IMR-90 (cell line): ENCODE results near the gene PCBP3. TPM values are rescaled to one million over a fixed set of nuclear protein-coding genes. Genes with fewer than 3 reads are reported as not detected.

Experiments used
- ATAC-seq: fragments of 200-7000 bp; cut with Tn5 transposase; 2 replicates; pipeline ENCODE4 v1.9.1; 2020; ENCODE audit warnings: low read depth, mild to moderate bottlenecking, moderate library complexity
- BruUV-seq: library from RNA; stranded (reverse); fragments of 400-500 nt; replicated peaks from 2 replicates; lab custom pipeline; 2021; lab: Mats Ljungman, UMichigan
- CTCF ChIA-PET: fragments of 300-600 bp; formaldehyde crosslinking; extraction: SDS; loops from one replicate; lab custom pipeline; 2021; ENCODE audit warnings: antibody characterized with exemption; lab: Yijun Ruan, JAX
- POLR2A ChIA-PET: fragments of 300-600 bp; sonication (Branson Sonifier 250); formaldehyde crosslinking; loops from one replicate; lab custom pipeline; 2022; ENCODE audit warnings: antibody characterized with exemption; ENCODE audit not compliant: unreplicated experiment; lab: Charles Lee
- DNase-seq: peaks from one replicate; pipeline ENCODE4 v3.0.0; 2013
- H2AFZ ChIP-seq: replicated peaks from 2 replicates; pipeline ENCODE3; 2013; ENCODE audit warnings: low read length, mild to moderate bottlenecking; ENCODE audit not compliant: poor library complexity
- H2AK5ac ChIP-seq: 2 replicates; pipeline ENCODE4 v1.6.1; 2013; ENCODE audit warnings: low read depth, low read length, inconsistent platforms
- H2AK9ac ChIP-seq: replicated peaks from 2 replicates; pipeline ENCODE3; 2013; ENCODE audit warnings: mild to moderate bottlenecking, low read depth, low read length, moderate library complexity; ENCODE audit not compliant: poor library complexity
- H2BK120ac ChIP-seq: 2 replicates; pipeline ENCODE4 v1.6.1; 2013; ENCODE audit warnings: low read depth, low read length, inconsistent platforms
- H2BK15ac ChIP-seq: 3 replicates; pipeline ENCODE4 v1.6.1; 2013; ENCODE audit warnings: low read depth, low read length, inconsistent platforms
- H2BK20ac ChIP-seq: 2 replicates; pipeline ENCODE4 v1.6.1; 2013; ENCODE audit warnings: low read depth, mild to moderate bottlenecking, inconsistent platforms, low read length, moderate library complexity
- H2BK5ac ChIP-seq: 2 replicates; pipeline ENCODE4 v1.6.1; 2013; ENCODE audit warnings: mild to moderate bottlenecking, low read depth, low read length, inconsistent platforms; ENCODE audit not compliant: poor library complexity, severe bottlenecking
- H3K14ac ChIP-seq: replicated peaks from 2 replicates; pipeline ENCODE4 v1.6.1; 2013; ENCODE audit warnings: low read depth, low read length, inconsistent platforms
- H3K18ac ChIP-seq: 2 replicates; pipeline ENCODE4 v1.6.1; 2013; ENCODE audit warnings: low read depth, low read length, control low read depth
- H3K23ac ChIP-seq: 2 replicates; pipeline ENCODE4 v1.6.1; 2013; ENCODE audit warnings: low read depth, low read length, inconsistent platforms
- H3K27ac ChIP-seq: 2 replicates; pipeline ENCODE4 v1.5.1; 2013; ENCODE audit warnings: mild to moderate bottlenecking, control low read depth, low read length; ENCODE audit not compliant: insufficient read depth
- H3K27me3 ChIP-seq: 2 replicates; pipeline ENCODE4 v1.6.1; 2013; ENCODE audit warnings: low read length; ENCODE audit not compliant: control insufficient read depth, insufficient read depth
- H3K36me3 ChIP-seq: 2 replicates; pipeline ENCODE4 v1.6.1; 2013; ENCODE audit warnings: low read length, mixed read lengths; ENCODE audit not compliant: control insufficient read depth, insufficient read depth
- H3K4ac ChIP-seq: 2 replicates; pipeline ENCODE4 v1.6.1; 2013; ENCODE audit warnings: low read depth, low read length, inconsistent platforms
- H3K4me1 ChIP-seq: 2 replicates; pipeline ENCODE4 v1.6.1; 2013; ENCODE audit warnings: low read length, mixed read lengths; ENCODE audit not compliant: control insufficient read depth, insufficient read depth
- H3K4me2 ChIP-seq: 2 replicates; pipeline ENCODE4 v1.6.1; 2013; ENCODE audit warnings: low read depth, mild to moderate bottlenecking, control low read depth, low read length, moderate library complexity
- H3K4me3 ChIP-seq: 2 replicates; pipeline ENCODE4 v1.5.1; 2013; ENCODE audit warnings: low read depth, mild to moderate bottlenecking, control low read depth, low read length, moderate library complexity; ENCODE audit not compliant: insufficient read depth
- H3K56ac ChIP-seq: 2 replicates; pipeline ENCODE4 v1.6.1; 2013; ENCODE audit warnings: low read length, inconsistent platforms; ENCODE audit not compliant: insufficient read depth; ENCODE audit errors: extremely low read depth
- H3K79me1 ChIP-seq, 2 experiments: 2 replicates each; pipeline ENCODE4 v1.6.1; 2013; ENCODE audit warnings: low read length in 2 of 2, inconsistent platforms in 1 of 2, low read depth in 1 of 2
- H3K9ac ChIP-seq: 2 replicates; pipeline ENCODE4 v1.6.1; 2013; ENCODE audit warnings: low read depth, low read length, control low read depth
- H3K9me1 ChIP-seq: 2 replicates; pipeline ENCODE4 v1.6.1; 2013; ENCODE audit warnings: low read length, inconsistent platforms; ENCODE audit not compliant: insufficient read depth
- H3K9me3 ChIP-seq: 2 replicates; pipeline ENCODE4 v1.6.1; 2013; ENCODE audit warnings: low read length; ENCODE audit not compliant: control insufficient read depth, insufficient read depth
- H4K20me1 ChIP-seq: 2 replicates; pipeline ENCODE4 v1.6.1; 2013; ENCODE audit warnings: low read length, inconsistent platforms; ENCODE audit not compliant: insufficient read depth
- H4K5ac ChIP-seq: 2 replicates; pipeline ENCODE4 v1.6.1; 2013; ENCODE audit warnings: mild to moderate bottlenecking, low read depth, low read length, control low read depth
- H4K8ac ChIP-seq, 2 experiments: 2 replicates each; pipeline ENCODE4 v1.6.1; 2013; ENCODE audit warnings: low read depth in 2 of 2, low read length in 2 of 2, control low read depth in 1 of 2, inconsistent platforms in 1 of 2
- H4K91ac ChIP-seq: 2 replicates; pipeline ENCODE4 v1.6.1; 2013; ENCODE audit warnings: low read depth, low read length, inconsistent platforms; ENCODE audit not compliant: insufficient read depth
- BHLHE40 ChIP-seq: fragments of 150-350 bp; IDR thresholded peaks from 2 replicates; pipeline ENCODE4 v1.6.1; 2016; ENCODE audit warnings: mild to moderate bottlenecking, low read depth, low read length
- CEBPB ChIP-seq: IDR thresholded peaks from 2 replicates; pipeline ENCODE4 v1.6.1; 2012; ENCODE audit warnings: low read depth, low read length, improper control_type of control experiment
- CHD1 ChIP-seq: IDR thresholded peaks from 2 replicates; pipeline ENCODE4 v1.6.1; 2012; ENCODE audit warnings: low read depth, low read length, improper control_type of control experiment
- CTCF ChIP-seq: conservative IDR thresholded peaks from 2 replicates; pipeline ENCODE4 v1.5.1; 2012; ENCODE audit warnings: mild to moderate bottlenecking, low read depth, low read length, improper control_type of control experiment
- FOS ChIP-seq: fragments of 150-350 bp; IDR thresholded peaks from 2 replicates; pipeline ENCODE4 v1.6.1; 2016; ENCODE audit warnings: low read depth, low read length
- MAFK ChIP-seq: IDR thresholded peaks from 2 replicates; pipeline ENCODE4 v1.6.1; 2012; ENCODE audit warnings: low read depth, low read length, improper control_type of control experiment
- MXI1 ChIP-seq: IDR thresholded peaks from 2 replicates; pipeline ENCODE4 v1.6.1; 2012; ENCODE audit warnings: low read depth, mild to moderate bottlenecking, low read length, moderate library complexity, borderline replicate concordance
- NFE2L2 ChIP-seq: fragments of 150-350 bp; IDR thresholded peaks from 2 replicates; pipeline ENCODE4 v1.6.1; 2016; ENCODE audit warnings: low read depth, mild to moderate bottlenecking, low read length
- RAD21 ChIP-seq: IDR thresholded peaks from 2 replicates; pipeline ENCODE4 v1.6.1; 2012; ENCODE audit warnings: low read length, improper control_type of control experiment
- RCOR1 ChIP-seq: IDR thresholded peaks from 2 replicates; pipeline ENCODE4 v1.6.1; 2012; ENCODE audit warnings: mild to moderate bottlenecking, low read length, improper control_type of control experiment; ENCODE audit not compliant: insufficient replicate concordance
- RFX5 ChIP-seq: IDR thresholded peaks from 2 replicates; pipeline ENCODE4 v1.8.0; 2012; ENCODE audit warnings: low read depth, mild to moderate bottlenecking, low read length, moderate library complexity
- SMC3 ChIP-seq: fragments of 150-350 bp; IDR thresholded peaks from 2 replicates; pipeline ENCODE4 v1.6.1; 2016; ENCODE audit warnings: low read depth, mild to moderate bottlenecking, antibody characterized with exemption, low read length, moderate library complexity
- USF2 ChIP-seq: fragments of 150-350 bp; IDR thresholded peaks from 2 replicates; pipeline ENCODE4 v1.6.1; 2017; ENCODE audit warnings: mild to moderate bottlenecking, antibody characterized with exemption, low read length, low read depth
- WGBS, 2 experiments: methylation state at CpG; one replicate each; pipeline versions ENCODE4 v1.1.5 to v1.1.7; 2013; ENCODE audit warnings: missing lambda C conversion rate in 2 of 2; ENCODE audit not compliant: insufficient read length in 1 of 2; ENCODE audit errors: extremely low coverage in 2 of 2; 5-methylcytosine and 5-hydroxymethylcytosine counted together
- dilution Hi-C: fragments of 300-500 bp; cut with HindIII; formaldehyde crosslinking; loops from one replicate; pipeline ENCODE4 v1.14.3; 2018; ENCODE audit warnings: low sequenced_read_pairs; ENCODE audit not compliant: unreplicated experiment
- in situ Hi-C: fragments of 300-500 bp; cut with MboI; formaldehyde crosslinking; loops from 3 replicates; pipeline ENCODE4 v1.14.3; 2019; ENCODE audit warnings: low sequenced_read_pairs, inconsistent platforms, mixed read lengths
- intact Hi-C: fragments of 100-400 bp; cut with micrococcal nuclease; formaldehyde crosslinking; loops from 2 replicates; pipeline ENCODE4 v1.10.0; 2022
- polyA plus RNA-seq, 3 experiments: library from polyadenylated mRNA; depleted of rRNA; stranded (reverse); fragments of >200 nt; gene quantifications; 2 replicates each; pipeline ENCODE4 v1.2.3, GENCODE V29; 2012; ENCODE audit warnings: low replicate concordance in 1 of 3
- total RNA-seq: library from RNA; depleted of rRNA; stranded (reverse); fragments of >200 nt; gene quantifications from 2 replicates; pipeline ENCODE4 v1.2.3, GENCODE V29; 2012

PCBP3 gene
- total and polyA plus RNA-seq, 2 of the 4 experiments (the other 2 are of a cell fraction): 2.9 to 3.9 TPM

GRCh38 chr21:45874716-45875415, 231.3 kb downstream of the PCBP3 start (continued):
- peak; percentile 63; the same call in 1 of the 2 replicates for TF ChIP-seq NFE2L2
- TF ChIP-seq MAFK: peak; percentile 38; the same call in 1 of the 2 replicates

GRCh38 chr21:45875416-45875760, 231.9 kb downstream of the PCBP3 start:
- H3K4me1 ChIP-seq: peaks cover 39% of the 10 kb centered on the region
- dilution Hi-C loops: no loop called here
- no peak for ATAC-seq
- TF ChIP-seq BHLHE40: no peak
- TF ChIP-seq CHD1: no peak
- TF ChIP-seq USF2: no peak
- no peak for TF ChIP-seq MAFK
- no peak for TF ChIP-seq RAD21
- no peak for TF ChIP-seq CTCF
- no peak for TF ChIP-seq FOS
- TF ChIP-seq CEBPB: no peak
- no peak for TF ChIP-seq RCOR1
- no peak for TF ChIP-seq SMC3
- TF ChIP-seq MXI1: no peak
- no peak for TF ChIP-seq RFX5
- no peak for TF ChIP-seq NFE2L2

More at GRCh38 chr21:45875416-45875760, 231.9 kb downstream of the PCBP3 start:
- H3K36me3 ChIP-seq: no peaks in the 10 kb centered on the region
- peak overlapping the region; percentile 97 for H3K18ac ChIP-seq
- peaks cover 0 to 29% of the 10 kb centered on the region in 2 experiments; a peak in 2 of 4 replicates for H3K79me1 ChIP-seq
- peak overlapping the region; percentile 90 for H2AFZ ChIP-seq
- H3K56ac ChIP-seq: peak overlapping the region; percentile 93
- H3K27me3 ChIP-seq: no peaks in the 10 kb centered on the region
- BruUV-seq: no TSS peak
- peak overlapping the region; percentile 100 for H4K91ac ChIP-seq
- peak overlapping the region; percentile 97 for H4K5ac ChIP-seq
- H3K23ac ChIP-seq: peak overlapping the region; percentile 97
- no peak for DNase-seq
- intact Hi-C loops (loop anchor here (2.0 kb wide), 1 partner anchor 43 kb away; no protein-coding TSS in a partner anchor), in situ Hi-C loops (no loop called here)
- H3K27ac ChIP-seq: peak overlapping the region; percentile 97
- H3K4me3 ChIP-seq: no peak overlapping the region
- H2BK15ac ChIP-seq: peak overlapping the region; percentile 100
- H3K9ac ChIP-seq: peak overlapping the region; percentile 64
- H4K20me1 ChIP-seq: no peaks in the 10 kb centered on the region
- CTCF ChIA-PET: interaction anchor here (0.7 to 1.0 kb wide), 2 partner anchors 8 to 411 kb away, joined by 3 read pairs; no protein-coding TSS in a partner anchor
- peak overlapping the region; percentile 100 for H2AK5ac ChIP-seq
- 0% methylated on average over 2 of the region's 6 CpGs; no CpG with 5 or more reads in 1 of the 2 experiments for WGBS, 2 experiments
- H2AK9ac ChIP-seq: peak overlapping the region; percentile 96
- H2BK5ac ChIP-seq: peak overlapping the region; percentile 100
- H2BK120ac ChIP-seq: peak overlapping the region; percentile 100
- H3K9me1 ChIP-seq: peaks cover 34% of the 10 kb centered on the region
- peak overlapping the region; percentile 99 for H4K8ac ChIP-seq
- no peaks in the 10 kb centered on the region for H3K9me3 ChIP-seq
- POLR2A ChIA-PET: no interaction called here
- peak overlapping the region; percentile 100 for H2BK20ac ChIP-seq
- H3K4ac ChIP-seq: peak overlapping the region; percentile 100
- peak overlapping the region; percentile 96 for H3K14ac ChIP-seq
- H3K4me2 ChIP-seq: peak overlapping the region; percentile 7
